ENCODE results near the gene TMEM236. TPM values are rescaled to one million over a fixed set of nuclear protein-coding genes. Genes with fewer than 3 reads are reported as not detected.
A peak's percentile ranks its signal among the peaks of the same experiment; 100 is the strongest.

TMEM236 gene
- total RNA-seq, 1 experiment from 2014 or later, result 0.03 TPM

DNA sequence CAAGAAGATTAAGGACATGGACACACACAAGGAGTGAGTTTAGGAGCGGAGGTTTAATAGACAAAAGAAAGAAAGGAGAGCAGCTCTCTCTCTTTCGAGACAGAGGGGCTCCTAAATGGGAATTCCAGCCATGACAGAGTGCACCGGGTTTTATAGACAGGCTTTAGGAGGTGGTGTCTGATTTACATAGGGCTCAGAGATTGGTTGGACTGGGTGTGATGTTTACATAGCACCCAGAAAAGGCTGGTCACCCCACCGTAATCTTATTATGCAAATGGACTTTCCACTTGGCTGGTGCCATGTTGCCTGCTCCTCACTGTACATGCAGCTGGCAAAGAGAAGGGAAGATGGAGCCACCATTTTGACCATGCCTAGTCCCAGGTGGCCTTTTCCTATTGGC is 28.7 kb downstream of the TMEM236 start:
- in situ Hi-C loops (cut with HindIII; ENCODE audit: low pct_unique_long_range_greater_than_20kb, low sequenced_read_pairs), result no loop called here
- no peak for DNase-seq (ENCODE audit: low read depth, low spot score)

DNA sequence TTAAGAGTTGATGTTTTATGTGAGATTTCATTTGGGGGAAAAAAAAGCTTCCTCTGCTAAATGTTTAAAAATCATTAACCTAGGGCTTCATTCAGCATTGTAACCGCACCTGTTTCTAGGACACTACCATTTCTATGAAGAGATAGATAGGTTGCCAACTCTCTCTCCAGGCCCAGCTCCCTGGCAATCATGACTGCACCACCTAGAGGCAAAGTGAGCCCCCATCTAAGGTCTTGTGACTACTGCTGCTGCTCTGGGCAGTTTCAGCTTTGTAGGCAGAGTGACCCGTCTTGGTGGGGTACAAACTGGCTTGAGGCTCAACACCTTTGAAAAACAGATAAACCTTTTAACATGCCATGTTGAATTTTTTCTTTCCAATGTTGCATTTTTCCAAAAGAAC is 29.9 kb downstream of the TMEM236 start:
- DNase-seq (ENCODE audit: low read depth, low spot score), result peak; percentile 7
- in situ Hi-C loops (cut with HindIII; ENCODE audit: low pct_unique_long_range_greater_than_20kb, low sequenced_read_pairs), result no loop called here

GRCh38 chr10:17782921-17783665 is 31.1 kb downstream of the TMEM236 start:
- in situ Hi-C loops (cut with HindIII; ENCODE audit: low pct_unique_long_range_greater_than_20kb, low sequenced_read_pairs), result no loop called here
- DNase-seq (ENCODE audit: low read depth, low spot score), result no peak

GRCh38 chr10:17783751-17784150 is 31.8 kb downstream of the TMEM236 start:
- DNase-seq (ENCODE audit: low read depth, low spot score), result no peak
- in situ Hi-C loops (cut with HindIII; ENCODE audit: low pct_unique_long_range_greater_than_20kb, low sequenced_read_pairs), result no loop called here

- DNase-seq (ENCODE audit: low read depth, low spot score), result no peak
- in situ Hi-C loops (cut with HindIII; ENCODE audit: low pct_unique_long_range_greater_than_20kb, low sequenced_read_pairs), result no loop called here
Observed at GRCh38 chr10:17784688-17785087, 32.7 kb downstream of the TMEM236 start.

DNA sequence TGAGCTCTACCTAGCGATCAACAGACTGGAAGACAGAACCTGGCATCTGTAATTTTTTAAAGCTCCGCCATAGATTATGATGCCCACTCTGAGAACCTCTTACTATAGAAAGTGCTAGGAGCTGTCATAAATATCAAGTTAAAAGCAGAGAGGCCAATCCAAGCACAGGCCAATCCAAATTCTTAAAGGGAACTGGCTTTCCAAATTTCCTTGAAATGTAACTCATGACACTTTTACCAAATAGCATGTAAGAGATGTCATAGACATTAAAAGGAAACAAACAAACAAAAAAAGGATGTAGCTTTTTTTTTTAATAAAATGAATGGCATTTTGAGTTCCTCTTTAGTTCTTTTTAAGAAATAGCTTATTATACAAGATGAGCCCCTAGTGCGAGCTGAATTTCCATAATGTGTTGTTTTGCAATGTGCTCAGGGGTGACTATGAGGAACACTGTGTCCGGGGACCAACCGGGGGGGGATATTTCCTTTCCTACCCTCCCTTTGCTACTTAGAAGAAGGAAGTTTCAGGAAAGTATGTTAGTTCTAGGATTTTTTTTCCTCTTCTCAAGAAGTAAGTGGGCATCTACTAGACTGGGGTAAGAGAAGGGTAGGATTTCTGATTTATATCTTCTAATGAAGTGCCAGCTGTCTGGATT is 33.4 kb downstream of the TMEM236 start:
- in situ Hi-C loops (cut with HindIII; ENCODE audit: low pct_unique_long_range_greater_than_20kb, low sequenced_read_pairs), result no loop called here
- no peak for DNase-seq (ENCODE audit: low read depth, low spot score)

DNA sequence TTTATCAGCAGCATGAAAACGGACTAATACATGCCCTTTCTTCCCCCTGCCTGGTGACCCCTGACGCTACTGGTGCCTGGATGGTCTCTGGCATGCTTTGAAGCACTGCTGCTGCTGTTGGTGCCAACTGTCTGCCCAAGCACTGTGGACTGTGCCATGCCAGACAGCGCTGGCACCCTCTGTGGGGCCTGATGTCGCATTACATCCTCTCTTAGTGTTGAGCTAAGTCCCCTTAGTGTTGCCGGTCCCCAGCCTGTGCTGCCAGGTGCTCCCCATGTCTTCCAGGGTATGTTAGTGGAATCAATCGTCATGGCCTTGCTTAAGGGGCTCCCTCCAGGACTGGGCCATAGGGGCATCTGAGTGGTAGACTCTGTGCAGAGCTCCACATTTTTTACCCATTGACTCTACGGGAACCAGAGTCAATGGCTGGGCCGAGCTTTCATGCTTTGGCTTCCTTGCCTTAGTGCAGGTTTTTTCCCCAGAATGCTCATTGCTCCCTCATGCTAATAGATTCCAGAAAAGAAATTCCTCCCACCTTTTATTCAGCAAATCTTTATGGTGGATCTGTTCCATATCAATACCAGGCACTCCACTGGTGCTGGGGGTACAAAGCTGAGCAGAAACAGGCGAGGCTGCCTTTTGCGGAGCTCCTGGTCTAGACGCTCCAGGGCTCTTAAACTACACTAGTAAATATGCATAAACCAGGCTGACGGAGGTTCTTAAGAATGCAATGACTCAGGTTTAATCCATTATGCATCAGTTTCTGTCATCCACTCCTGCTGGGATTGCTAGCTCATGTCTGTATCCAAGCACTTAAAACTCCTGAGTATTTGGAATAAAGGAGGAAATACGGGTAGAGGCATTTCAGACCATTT is 35.3 kb downstream of the TMEM236 start:
- in situ Hi-C loops (cut with HindIII; ENCODE audit: low pct_unique_long_range_greater_than_20kb, low sequenced_read_pairs), result no loop called here
- no peak for DNase-seq (ENCODE audit: low read depth, low spot score)

DNA sequence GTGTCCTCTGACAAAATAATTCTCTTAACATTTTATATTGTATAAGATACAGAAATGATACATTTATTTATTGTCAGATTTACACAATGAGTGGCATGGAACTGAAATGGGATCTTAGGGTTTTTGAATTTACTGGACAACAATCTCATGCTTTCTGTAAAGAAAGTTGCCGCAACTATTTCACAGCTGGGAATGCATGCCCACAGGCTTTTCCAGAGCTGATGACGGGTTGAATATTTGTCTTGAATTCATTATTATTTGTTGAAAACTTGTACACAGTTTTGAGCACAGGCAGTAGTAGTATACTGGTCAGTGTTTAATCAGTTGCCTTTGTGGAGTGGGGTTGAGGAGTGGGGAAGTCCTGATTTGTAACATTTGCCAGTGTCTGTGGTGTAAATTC is 36.6 kb downstream of the TMEM236 start:
- in situ Hi-C loops (cut with HindIII; ENCODE audit: low pct_unique_long_range_greater_than_20kb, low sequenced_read_pairs), result no loop called here
- no peak for DNase-seq (ENCODE audit: low read depth, low spot score)

DNA sequence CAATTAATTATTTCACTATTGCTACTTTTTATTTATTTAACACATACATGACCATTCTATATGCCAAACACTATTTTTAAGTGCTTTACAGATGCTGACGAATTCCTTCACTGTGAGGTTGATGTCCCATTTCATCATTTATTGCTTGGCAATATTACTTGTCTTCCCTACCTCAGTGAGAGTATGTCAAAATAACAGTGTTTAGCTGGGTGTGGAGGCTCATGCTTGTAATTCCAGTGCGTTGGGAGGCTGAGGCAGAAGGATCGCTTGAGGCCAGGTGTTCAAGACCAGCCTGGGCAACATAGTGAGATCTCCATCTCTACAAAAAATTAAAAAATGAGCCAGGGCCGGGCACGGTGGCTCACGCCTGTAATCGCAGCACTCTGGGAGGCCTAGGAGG is 37.4 kb downstream of the TMEM236 start:
- no peak for DNase-seq (ENCODE audit: low read depth, low spot score)
- in situ Hi-C loops (cut with HindIII; ENCODE audit: low pct_unique_long_range_greater_than_20kb, low sequenced_read_pairs), result no loop called here

DNA sequence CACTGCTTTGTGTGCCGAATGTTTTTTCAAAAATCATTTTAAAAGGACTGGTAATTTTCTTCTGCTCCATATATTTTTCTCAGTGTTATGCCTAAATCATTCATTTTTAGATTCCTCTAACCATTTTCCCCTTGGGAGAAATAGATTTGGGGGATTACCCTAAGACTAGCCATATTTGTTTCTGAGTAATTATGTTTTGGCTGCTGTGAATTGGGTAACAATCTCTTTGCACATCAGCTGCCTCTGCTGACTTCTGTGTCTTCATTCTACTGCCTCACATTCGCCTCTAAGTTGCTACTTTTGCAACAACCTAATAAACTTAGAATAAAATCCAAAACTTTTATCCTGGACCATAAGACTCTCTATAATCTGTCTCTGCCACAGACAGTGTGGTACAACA is 38.6 kb downstream of the TMEM236 start:
- no peak for DNase-seq (ENCODE audit: low read depth, low spot score)
- in situ Hi-C loops (cut with HindIII; ENCODE audit: low pct_unique_long_range_greater_than_20kb, low sequenced_read_pairs), result no loop called here

DNA sequence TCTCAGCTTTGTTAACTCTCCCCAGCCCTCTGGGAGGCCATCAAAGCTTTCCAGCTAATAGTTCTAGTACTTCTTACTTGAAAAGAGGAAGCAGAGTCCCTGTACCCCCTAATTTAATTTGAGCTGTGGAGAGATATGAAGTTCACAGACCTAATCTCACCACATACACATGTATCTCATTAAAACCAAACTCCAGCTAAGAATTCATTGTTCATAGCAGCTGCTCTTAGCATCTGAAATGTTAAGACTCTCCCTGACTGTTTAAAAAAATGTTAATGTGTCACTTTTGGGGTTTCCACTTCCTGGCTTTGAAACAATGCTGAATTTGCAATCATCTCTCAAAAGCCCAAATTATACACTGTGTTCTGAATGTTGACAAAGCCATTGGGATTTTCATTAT is 41.0 kb downstream of the TMEM236 start:
- in situ Hi-C loops (cut with HindIII; ENCODE audit: low pct_unique_long_range_greater_than_20kb, low sequenced_read_pairs), result no loop called here
- no peak for DNase-seq (ENCODE audit: low read depth, low spot score)

- DNase-seq (ENCODE audit: low read depth, low spot score), result no peak
- in situ Hi-C loops (cut with HindIII; ENCODE audit: low pct_unique_long_range_greater_than_20kb, low sequenced_read_pairs), result no loop called here
Observed at GRCh38 chr10:17793823-17794644, 42.0 kb downstream of the TMEM236 start.

- no peak for DNase-seq (ENCODE audit: low read depth, low spot score)
- in situ Hi-C loops (cut with HindIII; ENCODE audit: low pct_unique_long_range_greater_than_20kb, low sequenced_read_pairs), result no loop called here
Observed at GRCh38 chr10:17795083-17795482, 43.1 kb downstream of the TMEM236 start.

DNA sequence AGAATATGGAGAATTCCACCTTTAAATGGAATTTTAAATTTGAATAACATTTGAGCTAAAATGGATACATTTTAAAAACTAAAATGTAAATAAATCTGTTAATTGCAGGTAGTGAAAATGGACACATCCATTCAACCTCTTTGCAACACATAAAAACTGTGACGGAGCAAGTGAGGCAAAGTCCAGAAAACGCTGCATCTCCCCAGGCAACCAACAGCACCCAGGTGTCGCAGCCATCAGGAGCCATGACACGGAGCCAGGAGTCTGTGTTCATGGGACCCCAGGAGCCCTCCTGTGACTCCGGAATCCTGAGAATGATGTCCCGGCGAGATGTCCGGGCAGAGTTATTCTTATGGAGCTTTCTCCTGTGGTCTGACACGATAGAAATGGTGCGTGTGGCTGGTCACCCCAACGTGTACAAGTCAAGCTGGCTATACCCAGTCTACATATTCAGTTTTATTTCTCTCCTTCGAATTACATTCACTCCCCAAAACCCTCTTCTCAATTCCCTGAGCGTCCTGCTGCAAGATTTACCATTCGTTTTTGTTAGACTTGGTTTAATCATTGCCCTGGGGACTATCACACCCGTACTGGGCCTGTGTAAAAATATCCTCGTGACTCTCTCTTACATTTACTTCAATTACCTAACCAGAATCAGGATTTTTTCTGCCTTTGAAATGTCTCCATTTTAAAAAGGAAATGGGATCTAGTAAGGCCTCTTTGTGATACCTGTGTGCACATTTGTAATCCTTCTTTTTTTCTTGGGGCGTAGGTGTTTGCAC is 44.0 kb downstream of the TMEM236 start:
- no peak for DNase-seq (ENCODE audit: low read depth, low spot score)
- in situ Hi-C loops (cut with HindIII; ENCODE audit: low pct_unique_long_range_greater_than_20kb, low sequenced_read_pairs), result no loop called here

DNA sequence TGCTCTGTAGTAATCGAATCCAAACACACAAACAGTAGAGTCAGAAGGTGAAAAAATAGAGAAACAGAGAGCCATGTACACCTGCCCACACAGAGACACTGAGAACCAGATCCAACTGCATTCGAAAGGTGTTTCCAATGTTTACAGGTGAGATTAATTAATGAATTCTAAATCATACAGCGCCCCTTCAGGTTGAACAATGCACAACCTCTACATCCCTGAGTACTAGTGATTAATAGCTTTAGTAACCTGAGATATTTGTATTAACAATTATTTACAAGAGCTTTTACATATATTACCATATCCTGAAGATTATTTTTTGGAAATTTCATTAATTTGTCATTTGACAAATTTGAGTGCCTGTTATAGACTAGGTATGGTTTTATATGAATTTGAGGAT is 49.5 kb downstream of the TMEM236 start:
- DNase-seq (ENCODE audit: low read depth, low spot score), result no peak
- in situ Hi-C loops (cut with HindIII; ENCODE audit: low pct_unique_long_range_greater_than_20kb, low sequenced_read_pairs), result no loop called here

GRCh38 chr10:17802350-17802749 is 50.3 kb downstream of the TMEM236 start:
- in situ Hi-C loops (cut with HindIII; ENCODE audit: low pct_unique_long_range_greater_than_20kb, low sequenced_read_pairs), result no loop called here
- no peak for DNase-seq (ENCODE audit: low read depth, low spot score)

GRCh38 chr10:17802976-17803375 is 51.0 kb downstream of the TMEM236 start:
- DNase-seq (ENCODE audit: low read depth, low spot score), result no peak
- in situ Hi-C loops (cut with HindIII; ENCODE audit: low pct_unique_long_range_greater_than_20kb, low sequenced_read_pairs), result no loop called here
